Measurements from ENCODE around the gene SLC22A3.
"Not testable (repeated sequence)": the region's sequence is repeated elsewhere in the genome, so short reads cannot be mapped to it uniquely, and the experiment has no call there.

Gene SLC22A3

DNA sequence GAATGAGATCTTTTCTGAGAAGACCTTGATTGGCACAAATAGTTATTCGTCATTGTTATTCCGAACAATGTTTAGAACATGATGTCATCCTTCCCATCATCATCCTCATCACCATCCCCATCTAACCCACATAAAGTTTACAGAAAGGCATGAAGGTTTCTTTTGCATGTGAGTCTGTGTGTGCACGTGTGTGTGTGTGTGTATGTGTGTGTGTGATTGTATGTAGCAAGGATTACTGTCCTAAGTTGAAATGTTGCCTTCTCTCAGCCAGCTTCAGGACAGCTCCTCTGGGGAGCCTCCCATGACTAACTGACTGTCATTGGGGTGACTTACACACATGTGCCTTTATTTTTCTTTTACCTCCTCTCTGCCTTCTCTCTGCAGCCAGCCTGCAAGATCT lies 113.5 kb downstream of the SLC22A3 start:
- H3K4me3 ChIP-seq (ENCODE audit: low read length): no peak overlapping the region

DNA sequence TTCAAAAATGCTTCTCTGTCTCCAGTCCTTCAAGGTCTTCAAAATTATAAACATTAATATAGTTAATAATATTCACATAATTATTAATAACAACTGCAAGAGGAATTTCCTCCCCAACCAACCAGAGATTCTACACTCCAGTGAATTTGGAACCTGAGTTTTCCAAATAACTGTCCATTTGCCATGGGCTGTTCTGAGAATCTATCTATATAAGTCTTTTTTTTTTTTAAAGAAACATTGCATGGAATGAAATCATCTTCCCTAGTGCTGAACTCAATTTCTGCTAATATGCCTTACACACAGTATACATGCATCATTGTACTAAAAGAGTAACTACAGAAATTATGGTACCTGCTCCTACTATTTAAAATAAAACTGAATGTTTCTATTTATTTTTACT lies 113.9 kb downstream of the SLC22A3 start:
- no peak overlapping the region for H3K4me3 ChIP-seq (ENCODE audit: low read length)
- no peak for DNase-seq (ENCODE audit: low read depth, low spot score)

More for the DNA sequence above, 113.5 kb downstream of the SLC22A3 start:
- DNase-seq (ENCODE audit: low read depth, low spot score): no peak

DNA sequence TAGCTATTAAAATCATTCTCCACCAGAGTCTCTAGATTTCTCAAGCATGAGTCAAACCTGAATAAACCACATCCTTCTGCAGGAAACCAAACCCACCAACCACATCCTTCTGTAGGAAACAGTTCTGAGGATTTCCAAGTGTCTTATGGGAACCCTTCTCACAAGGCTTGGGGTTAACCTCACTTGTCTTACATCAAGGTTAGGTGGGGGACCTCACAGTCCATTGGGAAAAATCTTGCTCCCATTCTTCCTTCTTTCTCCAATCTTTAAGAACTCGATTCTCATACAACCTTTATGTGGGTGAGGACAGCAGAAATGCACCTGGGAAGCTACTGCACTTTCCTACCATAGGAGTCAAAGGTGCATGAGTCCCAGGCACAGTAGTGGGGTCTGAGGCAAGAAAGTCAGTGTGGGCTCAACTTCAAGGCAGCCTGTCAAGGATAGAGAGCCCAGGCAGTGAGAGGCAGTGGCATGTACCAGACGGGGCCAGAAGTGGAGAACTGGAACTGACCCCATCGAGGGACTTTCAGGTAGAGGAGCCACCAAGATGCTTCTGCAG lies 114.5 kb downstream of the SLC22A3 start:
- DNase-seq (ENCODE audit: low read depth, low spot score): peak; percentile 96
- no peak overlapping the region for H3K4me3 ChIP-seq (ENCODE audit: low read length)

GRCh38 chr6:160464744-160465143 lies 116.6 kb downstream of the SLC22A3 start:
- no peak overlapping the region for H3K4me3 ChIP-seq (ENCODE audit: low read length)
- no peak for DNase-seq (ENCODE audit: low read depth, low spot score)

DNA sequence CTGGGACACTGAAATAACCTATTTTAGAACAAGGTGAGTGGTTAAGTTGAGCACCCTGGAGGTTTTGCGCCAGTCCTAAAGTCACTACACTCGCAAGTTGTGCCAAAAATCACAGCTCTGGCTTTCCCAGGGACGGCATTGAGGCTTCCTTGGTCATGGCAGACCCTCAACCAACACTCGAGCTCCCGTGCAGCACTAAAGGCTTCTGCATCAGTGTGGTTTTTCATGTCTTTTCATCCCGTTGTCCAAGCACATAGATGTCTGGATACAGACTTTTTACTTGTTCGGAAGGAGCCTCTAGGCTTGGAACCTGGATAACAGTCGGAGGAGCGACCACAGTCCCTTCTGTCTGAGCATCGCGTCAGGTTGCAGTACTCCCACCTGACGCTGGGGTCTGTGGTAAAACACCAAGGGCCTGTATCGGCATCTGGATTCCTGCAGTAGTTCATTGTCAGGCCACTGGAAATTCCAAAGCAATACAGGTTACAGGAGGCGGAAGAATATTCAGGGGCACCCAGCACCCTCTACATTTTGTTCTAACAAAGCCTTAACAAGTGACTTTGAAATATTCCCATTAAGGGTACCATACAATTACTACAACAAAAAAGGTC lies 119.2 kb downstream of the SLC22A3 start:
- H3K4me3 ChIP-seq (ENCODE audit: low read length); DNase-seq (ENCODE audit: low read depth, low spot score): not testable (repeated sequence)

DNA sequence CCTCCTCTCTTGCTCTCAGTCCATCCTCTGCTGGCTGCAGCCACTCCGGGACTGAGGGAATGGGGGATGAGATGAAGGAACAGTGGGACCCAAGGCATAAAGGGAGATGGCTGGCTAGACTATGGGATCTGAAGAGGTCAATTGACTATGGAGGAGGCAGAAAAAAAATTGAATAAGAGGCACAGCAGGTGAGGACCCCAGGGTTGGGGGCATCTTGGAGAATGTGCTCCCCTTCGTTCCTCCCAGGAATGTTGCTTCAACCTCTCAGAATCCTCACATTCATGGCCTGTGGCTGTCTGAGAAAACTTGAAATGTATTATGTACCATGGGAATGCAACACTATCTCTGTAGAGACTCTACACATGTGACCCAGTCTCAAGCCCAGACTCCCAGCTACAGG lies 121.0 kb downstream of the SLC22A3 start:
- no peak overlapping the region for H3K4me3 ChIP-seq (ENCODE audit: low read length)
- no peak for DNase-seq (ENCODE audit: low read depth, low spot score)

- H3K4me3 ChIP-seq (ENCODE audit: low read length); DNase-seq (ENCODE audit: low read depth, low spot score): not testable (repeated sequence)
Observed at GRCh38 chr6:160476056-160476455, 127.9 kb downstream of the SLC22A3 start.

DNA sequence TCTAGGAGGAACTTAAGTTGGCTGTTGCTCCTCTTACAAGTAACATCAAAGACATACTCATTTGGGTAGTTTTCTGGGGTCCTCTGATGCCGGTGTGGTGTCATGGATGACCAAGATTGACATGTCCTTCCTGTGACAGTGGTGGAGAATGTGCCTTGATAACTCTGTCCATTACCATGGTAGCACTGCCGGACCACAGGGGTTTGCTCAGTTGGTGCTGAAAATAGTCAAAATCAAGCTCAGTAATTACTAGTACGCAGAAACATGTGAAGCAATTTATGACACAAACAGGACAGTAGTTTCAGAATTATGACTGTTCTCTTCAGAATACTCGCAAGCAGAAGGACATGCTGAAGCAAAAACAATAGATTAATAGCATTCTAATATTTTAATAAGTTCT lies 128.9 kb downstream of the SLC22A3 start:
- not testable (repeated sequence) for DNase-seq (ENCODE audit: low read depth, low spot score); H3K4me3 ChIP-seq (ENCODE audit: low read length)

GRCh38 chr6:160477901-160478300 lies 129.7 kb downstream of the SLC22A3 start:
- DNase-seq (ENCODE audit: low read depth, low spot score): no peak
- H3K4me3 ChIP-seq (ENCODE audit: low read length): no peak overlapping the region

- DNase-seq (ENCODE audit: low read depth, low spot score): no peak
- H3K4me3 ChIP-seq (ENCODE audit: low read length): no peak overlapping the region
Observed at GRCh38 chr6:160487116-160487515, 138.9 kb downstream of the SLC22A3 start.

- no peak for DNase-seq (ENCODE audit: low read depth, low spot score)
- no peak overlapping the region for H3K4me3 ChIP-seq (ENCODE audit: low read length)
Observed at GRCh38 chr6:160489091-160489490, 140.9 kb downstream of the SLC22A3 start.

GRCh38 chr6:160494576-160494975 lies 146.4 kb downstream of the SLC22A3 start:
- DNase-seq (ENCODE audit: low read depth, low spot score): no peak
- H3K4me3 ChIP-seq (ENCODE audit: low read length): no peak overlapping the region

DNA sequence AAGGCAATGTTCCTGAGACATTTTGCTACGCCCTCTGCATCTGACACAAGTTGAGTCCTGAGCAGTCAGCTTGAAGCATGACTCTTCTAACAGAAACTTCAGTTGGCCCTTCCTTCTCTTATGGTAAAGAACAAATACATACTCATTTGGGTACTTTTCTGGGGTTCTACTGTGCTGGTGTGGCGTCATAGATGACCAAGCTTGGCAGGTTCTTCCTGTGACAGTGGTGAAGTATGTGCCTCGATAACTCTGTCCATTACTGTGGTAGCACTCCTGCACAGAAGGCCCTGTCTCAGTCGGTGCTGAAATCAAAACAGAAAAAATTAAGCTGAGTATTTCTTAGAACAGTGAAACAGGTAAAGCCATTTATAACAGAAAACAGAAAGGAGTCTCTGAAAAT lies 152.5 kb downstream of the SLC22A3 start:
- no peak overlapping the region for H3K4me3 ChIP-seq (ENCODE audit: low read length)
- DNase-seq (ENCODE audit: low read depth, low spot score): no peak

Measured in Jurkat, Clone E6-1 (cell line).